Subcutaneous adipose tissue (tissue), 4 donors: ENCODE results near the gene ARL8B. TPM values are rescaled to one million over a fixed set of nuclear protein-coding genes. Genes with fewer than 3 reads are reported as not detected.

ENCODE experiments used
- total RNA-seq, 4 donors: library from RNA; depleted of rRNA; stranded (reverse); fragments of >200 nt; gene quantifications; one replicate each; pipeline ENCODE4 v1.1.0, GENCODE V29; 2016
- TF ChIP-seq, protein P1 (sequence below): fragments of 450-650 bp; IDR thresholded peaks from one replicate; pipeline ENCODE4 v1.5.1; 2016; ENCODE audit warnings: low read depth, mild to moderate bottlenecking, control low read depth, antibody characterized with exemption, moderate library complexity

Gene ARL8B
- total RNA-seq, 4 donors from 2014 or later: 49.4 to 136 (median 73.6) TPM

GRCh38 chr3:5134019-5134391 lies 11.9 kb downstream of the ARL8B start:
- TF ChIP-seq, protein P1, sequence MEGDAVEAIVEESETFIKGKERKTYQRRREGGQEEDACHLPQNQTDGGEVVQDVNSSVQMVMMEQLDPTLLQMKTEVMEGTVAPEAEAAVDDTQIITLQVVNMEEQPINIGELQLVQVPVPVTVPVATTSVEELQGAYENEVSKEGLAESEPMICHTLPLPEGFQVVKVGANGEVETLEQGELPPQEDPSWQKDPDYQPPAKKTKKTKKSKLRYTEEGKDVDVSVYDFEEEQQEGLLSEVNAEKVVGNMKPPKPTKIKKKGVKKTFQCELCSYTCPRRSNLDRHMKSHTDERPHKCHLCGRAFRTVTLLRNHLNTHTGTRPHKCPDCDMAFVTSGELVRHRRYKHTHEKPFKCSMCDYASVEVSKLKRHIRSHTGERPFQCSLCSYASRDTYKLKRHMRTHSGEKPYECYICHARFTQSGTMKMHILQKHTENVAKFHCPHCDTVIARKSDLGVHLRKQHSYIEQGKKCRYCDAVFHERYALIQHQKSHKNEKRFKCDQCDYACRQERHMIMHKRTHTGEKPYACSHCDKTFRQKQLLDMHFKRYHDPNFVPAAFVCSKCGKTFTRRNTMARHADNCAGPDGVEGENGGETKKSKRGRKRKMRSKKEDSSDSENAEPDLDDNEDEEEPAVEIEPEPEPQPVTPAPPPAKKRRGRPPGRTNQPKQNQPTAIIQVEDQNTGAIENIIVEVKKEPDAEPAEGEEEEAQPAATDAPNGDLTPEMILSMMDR: no peak

- TF ChIP-seq, protein P1: no peak
These were observed 12.4 kb downstream of the ARL8B start for GRCh38 chr3:5134499-5134898.

GRCh38 chr3:5136211-5136918 lies 14.3 kb downstream of the ARL8B start:
- TF ChIP-seq, protein P1: no peak

GRCh38 chr3:5136919-5137429 lies 14.9 kb downstream of the ARL8B start:
- TF ChIP-seq, protein P1: no peak

GRCh38 chr3:5138214-5138981 lies 16.3 kb downstream of the ARL8B start:
- TF ChIP-seq, protein P1: no peak

GRCh38 chr3:5140230-5140621 lies 18.1 kb downstream of the ARL8B start:
- TF ChIP-seq, protein P1: no peak

DNA sequence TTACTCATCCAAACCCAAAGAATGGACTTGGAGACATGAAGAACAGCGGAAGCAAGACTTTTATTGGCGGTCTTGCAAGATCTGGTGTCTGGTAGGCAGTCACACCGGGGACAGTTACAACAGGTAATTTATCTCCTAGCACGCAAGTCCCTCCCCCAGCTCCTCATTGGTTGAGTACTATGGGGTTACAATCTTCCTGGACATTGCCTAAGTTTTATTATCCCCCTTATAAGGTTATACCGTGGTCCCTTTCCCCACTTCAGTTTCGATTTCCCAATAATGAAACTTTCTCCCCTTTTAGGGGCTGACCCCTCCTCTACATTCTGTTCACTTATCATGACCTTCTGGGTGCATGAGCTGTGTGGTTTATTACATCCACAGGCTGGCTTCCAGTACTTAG lies 18.7 kb downstream of the ARL8B start:
- TF ChIP-seq, protein P1: no peak
